Myocyte (in vitro differentiated cells): Measurements from ENCODE around the gene OR1F1. TPM values are rescaled to one million over a fixed set of nuclear protein-coding genes. Genes with fewer than 3 reads are reported as not detected.
"Not testable (repeated sequence)": the region's sequence is repeated elsewhere in the genome, so short reads cannot be mapped to it uniquely, and the experiment has no call there.

Experiments used
- DNase-seq: peaks from one replicate; pipeline ENCODE4 v3.0.0-alpha.2; 2012; ENCODE audit warnings: low read depth
- polyA plus RNA-seq: library from polyadenylated mRNA; unstranded; fragments of >200 nt; gene quantifications from one replicate; pipeline ENCODE4 v1.2.1, GENCODE V29; 2012; ENCODE audit warnings: missing spikeins
- total RNA-seq: library from RNA; depleted of rRNA; stranded (reverse); fragments of >200 nt; gene quantifications from 2 replicates; pipeline ENCODE4 v1.2.3, GENCODE V29; 2014

The OR1F1 gene
- not detected in 2 replicates for total RNA-seq
- 0.08 TPM for polyA plus RNA-seq

GRCh38 chr16:3187798-3188674 is at the start of gene OR1F1:
Gene OR1F1 (plus strand): TSS chr16:3188204.
- peak; percentile 45 for DNase-seq

GRCh38 chr16:3138342-3138741 is 49.7 kb upstream of the OR1F1 start:
- no peak for DNase-seq

- no peak for DNase-seq
Observed at GRCh38 chr16:3138823-3139426, 49.1 kb upstream of the OR1F1 start.

DNA sequence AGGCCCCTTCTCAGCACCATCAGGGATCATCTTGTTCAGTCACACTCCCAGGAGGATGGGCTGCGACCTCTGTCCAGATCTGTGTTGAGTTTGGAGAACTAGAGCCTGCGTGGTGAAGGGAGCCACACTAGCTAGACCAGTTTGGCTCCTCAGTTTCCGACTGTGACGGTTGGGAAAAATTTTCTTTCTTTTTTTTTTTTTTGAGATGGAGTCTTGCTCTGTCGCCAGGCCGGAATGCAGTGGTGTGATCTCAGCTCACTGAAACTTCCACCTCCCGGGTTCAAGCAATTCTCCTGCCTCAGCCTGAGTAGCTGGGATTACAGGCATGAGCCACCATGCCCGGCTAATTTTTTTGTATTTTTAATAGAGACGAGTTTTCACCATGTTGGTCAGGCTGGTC is 48.4 kb upstream of the OR1F1 start:
- DNase-seq = not testable (repeated sequence)

- DNase-seq = no peak
Observed at GRCh38 chr16:3140603-3141427, 47.2 kb upstream of the OR1F1 start.

DNA sequence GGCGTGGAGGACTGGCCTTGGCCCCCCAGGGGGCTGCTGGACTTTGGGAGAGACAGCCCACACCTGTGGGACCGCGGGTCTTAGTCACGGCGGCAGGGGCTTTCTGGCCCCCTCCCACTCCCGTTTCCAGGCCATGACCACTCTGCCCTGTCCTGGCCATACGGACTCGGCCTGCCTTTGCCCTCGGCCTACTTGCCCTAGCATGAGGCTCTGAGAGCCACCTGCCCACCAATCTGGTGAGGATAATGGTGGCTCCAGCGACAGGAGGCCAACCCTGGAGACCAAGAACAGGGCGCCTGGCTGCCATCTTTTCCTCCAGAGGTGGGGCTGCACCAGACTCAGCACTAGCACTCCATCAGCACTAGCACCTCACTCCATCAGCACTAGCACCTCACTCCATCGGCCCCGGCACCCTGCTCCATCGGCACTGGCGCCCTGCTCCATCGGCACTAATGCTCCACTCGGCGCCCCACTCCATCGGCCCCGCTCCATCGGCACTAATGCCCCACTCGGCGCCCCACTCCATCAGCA is 46.2 kb upstream of the OR1F1 start:
- no peak for DNase-seq

DNA sequence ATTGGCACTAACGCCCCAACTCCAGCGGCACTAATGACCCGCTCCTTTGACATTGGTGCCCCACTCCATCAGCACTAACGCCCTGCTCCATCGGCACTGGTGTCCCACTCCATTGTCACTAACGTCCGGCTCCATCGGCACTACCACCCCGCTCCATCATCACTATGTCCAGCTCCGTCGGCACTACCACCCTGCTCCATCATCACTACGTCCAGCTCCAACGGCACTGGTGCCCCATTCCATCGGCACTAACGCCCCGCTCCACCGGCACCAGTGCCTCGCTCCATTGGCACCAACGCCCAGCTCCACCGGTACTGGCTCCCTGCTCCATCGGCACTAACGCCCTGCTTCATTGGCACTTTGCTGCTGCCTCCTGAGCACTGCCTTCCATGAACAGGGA is 45.7 kb upstream of the OR1F1 start:
- no peak for DNase-seq

DNA sequence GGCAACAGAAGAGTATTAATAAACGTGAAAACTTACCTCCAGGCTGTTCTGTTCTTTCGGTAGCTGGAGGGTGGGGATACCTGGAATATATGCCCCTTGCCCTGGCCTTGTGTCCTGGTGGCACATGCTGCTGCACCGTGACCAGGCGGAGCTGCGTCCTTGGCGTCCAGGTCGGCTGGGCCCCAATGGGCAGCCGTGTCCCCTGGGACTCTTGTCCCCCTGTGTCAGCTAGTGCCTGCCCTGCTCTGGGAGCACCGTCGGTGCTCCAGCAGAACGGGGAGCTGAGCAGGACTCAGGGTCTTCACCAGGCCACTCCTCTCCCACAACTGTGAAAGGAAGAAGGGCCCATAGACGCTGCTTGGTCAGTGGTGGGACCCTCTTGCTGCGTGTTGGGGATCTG is 45.2 kb upstream of the OR1F1 start:
- no peak for DNase-seq

GRCh38 chr16:3143189-3143588 is 44.8 kb upstream of the OR1F1 start:
- DNase-seq = no peak

- DNase-seq = peak; percentile 48
Observed at GRCh38 chr16:3143598-3144320, 44.2 kb upstream of the OR1F1 start.

- DNase-seq = peak; percentile 65
Observed at GRCh38 chr16:3144321-3144983, 43.6 kb upstream of the OR1F1 start.

GRCh38 chr16:3145151-3145550 is 42.9 kb upstream of the OR1F1 start:
- no peak for DNase-seq

DNA sequence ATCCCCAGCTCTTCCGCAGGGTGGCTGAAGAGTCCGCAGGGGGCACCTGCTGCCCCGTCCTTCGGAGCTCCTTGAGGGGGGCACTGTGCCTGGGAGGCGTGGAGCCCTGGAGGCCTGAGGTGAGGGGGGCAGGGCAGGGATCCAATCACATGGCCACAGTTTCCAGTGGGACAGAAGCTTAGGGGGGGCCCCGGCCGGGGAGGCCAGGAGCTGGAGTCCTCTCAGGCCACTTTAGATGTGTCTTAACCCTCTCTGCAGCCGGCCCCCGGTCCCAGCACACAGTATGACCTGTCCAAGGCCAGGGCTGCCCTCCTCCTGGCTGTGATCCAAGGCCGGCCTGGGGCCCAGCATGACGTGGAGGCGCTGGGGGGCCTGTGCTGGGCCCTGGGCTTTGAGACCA is 42.3 kb upstream of the OR1F1 start:
- DNase-seq = no peak

- no peak for DNase-seq
Observed at GRCh38 chr16:3147046-3147756, 40.8 kb upstream of the OR1F1 start.

DNA sequence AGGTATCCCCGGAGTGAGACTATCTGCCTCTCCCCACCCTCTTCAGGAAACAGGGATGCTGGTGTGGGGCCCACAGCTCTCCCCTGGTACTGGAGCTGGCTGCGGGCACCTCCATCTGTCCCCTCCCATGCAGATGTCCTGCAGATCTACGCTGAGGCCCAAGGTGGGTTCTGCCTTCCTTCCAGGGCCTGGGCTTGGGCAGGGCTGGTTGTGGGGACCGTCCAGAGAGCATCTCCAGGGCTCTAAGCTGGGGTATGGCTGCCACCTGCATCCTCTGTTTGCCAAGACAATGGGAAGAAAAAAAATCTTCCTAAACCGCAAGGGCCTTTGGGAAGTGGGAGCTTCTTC is 40.3 kb upstream of the OR1F1 start:
- DNase-seq = no peak

DNA sequence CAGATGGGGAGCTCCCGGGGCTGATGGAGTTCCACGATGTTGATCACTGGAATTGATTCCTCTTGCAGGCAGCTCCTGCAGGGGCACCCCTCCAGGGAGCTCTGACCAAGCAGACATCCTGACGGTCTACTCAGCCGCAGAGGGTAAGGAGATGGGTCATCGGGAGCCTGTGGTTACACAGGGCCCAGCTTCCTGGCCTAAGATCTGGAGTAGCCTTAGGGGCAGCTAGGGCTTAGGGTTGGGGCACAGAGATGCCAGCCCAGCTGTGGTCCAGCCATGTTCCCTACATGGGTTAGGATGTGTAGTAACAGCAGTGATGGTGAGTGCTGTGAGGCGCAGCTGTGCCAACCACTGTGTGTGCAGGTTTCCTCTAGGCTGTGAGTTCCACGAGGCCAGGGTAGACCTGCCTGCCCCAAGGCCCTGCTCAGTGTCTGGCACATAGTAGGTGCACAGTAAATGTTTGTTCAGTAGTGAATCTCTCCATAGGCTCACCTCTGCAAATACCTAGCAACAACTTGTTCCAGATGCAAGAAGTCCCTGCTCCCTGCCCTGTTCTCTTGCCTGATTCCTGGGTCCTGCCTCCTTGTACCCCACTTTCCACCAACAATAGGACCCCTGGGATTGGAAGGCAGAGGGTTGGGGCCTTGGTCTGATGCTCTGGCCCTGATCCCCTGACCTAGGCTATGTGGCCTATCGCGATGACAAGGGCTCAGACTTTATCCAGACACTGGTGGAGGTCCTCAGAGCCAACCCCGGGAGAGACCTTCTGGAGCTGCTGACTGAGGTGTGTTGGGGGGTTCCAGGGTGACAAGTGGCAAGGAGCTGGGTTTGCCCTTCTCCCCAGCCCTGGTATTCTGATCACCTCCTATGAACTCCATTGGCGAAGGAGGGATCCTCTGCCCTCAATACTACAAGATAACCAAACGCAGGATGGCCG is 39.5 kb upstream of the OR1F1 start:
- DNase-seq = no peak

DNA sequence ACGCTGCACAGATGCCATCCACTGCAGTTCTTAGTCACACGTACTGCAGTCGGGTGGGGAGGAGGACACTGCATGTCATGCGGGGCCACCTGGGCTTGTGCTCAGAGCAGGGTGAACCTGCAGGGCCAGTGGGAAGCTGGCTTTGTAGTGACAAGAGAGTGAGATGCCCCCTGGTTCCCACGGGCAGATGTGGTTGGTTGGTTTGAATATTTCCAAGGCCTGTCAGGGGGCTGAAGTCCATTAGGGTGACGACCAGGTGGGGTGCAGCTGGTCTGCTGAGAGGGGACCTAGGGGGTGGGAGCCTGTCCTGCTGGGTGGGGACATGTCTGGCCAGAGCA is 38.8 kb upstream of the OR1F1 start:
- no peak for DNase-seq

DNA sequence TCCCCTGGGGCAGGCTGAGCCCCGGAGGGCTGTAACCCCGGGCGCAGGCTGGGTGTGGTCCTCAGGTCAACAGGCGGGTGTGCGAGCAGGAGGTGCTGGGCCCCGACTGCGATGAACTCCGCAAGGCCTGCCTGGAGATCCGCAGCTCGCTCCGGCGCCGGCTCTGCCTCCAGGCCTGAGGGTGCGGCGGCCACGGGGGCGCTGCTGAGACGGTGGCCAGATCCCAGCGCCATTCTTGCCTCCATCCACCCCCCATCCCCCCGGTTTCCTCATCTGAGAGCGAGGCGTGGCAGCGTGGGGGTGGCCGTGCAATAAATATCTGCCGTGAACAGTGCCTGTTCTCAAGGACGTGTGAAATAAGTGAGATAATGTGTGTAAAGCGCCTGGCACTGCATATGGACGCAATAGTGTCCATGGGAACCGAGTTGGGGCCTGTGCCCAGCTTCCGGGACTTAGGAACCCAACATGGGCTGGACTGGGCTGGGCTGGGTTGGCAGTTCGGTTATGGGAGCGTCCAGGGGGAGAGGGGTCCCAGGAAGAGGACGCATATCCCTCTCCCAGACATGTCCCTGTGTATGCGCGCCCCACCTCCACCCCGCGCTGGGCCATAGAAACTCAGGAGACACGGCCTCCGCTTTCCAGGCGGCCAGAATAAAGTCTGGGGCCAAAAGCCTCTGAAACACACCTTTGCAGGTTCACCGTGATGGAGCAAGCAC is 38.2 kb upstream of the OR1F1 start:
- peak; percentile 65 for DNase-seq
